Caco-2 (cell line): ENCODE data around the gene OTOP1. TPM values are rescaled to one million over a fixed set of nuclear protein-coding genes. Genes with fewer than 3 reads are reported as not detected.
"Not testable (repeated sequence)": the region's sequence is repeated elsewhere in the genome, so short reads cannot be mapped to it uniquely, and the experiment has no call there.

Experiments used
- BruUV-seq: library from RNA; stranded (reverse); fragments of 400-500 nt; replicated peaks from 2 replicates; lab custom pipeline; 2021; lab: Mats Ljungman, UMichigan
- CTCF ChIA-PET: fragments of 300-600 bp; sonication (Branson Sonifier 250); formaldehyde crosslinking; loops from one replicate; lab custom pipeline; 2022; ENCODE audit warnings: antibody characterized with exemption; lab: Charles Lee
- POLR2A ChIA-PET: fragments of 300-600 bp; sonication (Branson Sonifier 250); formaldehyde crosslinking; loops from one replicate; lab custom pipeline; 2022; ENCODE audit warnings: antibody characterized with exemption; lab: Charles Lee
- DNase-seq, 2 experiments: peaks; one replicate each; pipeline versions ENCODE4 v3.0.0 to v3.0.0-alpha.2; 2020 to 2022
- H3K27me3 ChIP-seq: replicated peaks from 2 replicates; pipeline ENCODE4 v1.6.0; 2011; ENCODE audit warnings: low read length; ENCODE audit not compliant: control insufficient read depth, insufficient read depth
- H3K36me3 ChIP-seq: 2 replicates; pipeline ENCODE4 v1.5.1; 2011; ENCODE audit warnings: low read length; ENCODE audit not compliant: control insufficient read depth, insufficient read depth
- H3K4me1 ChIP-seq: fragments of 250-450 bp; sonication (Bioruptor Pico); 2 replicates; pipeline ENCODE4 v1.5.1; 2020; ENCODE audit warnings: mild to moderate bottlenecking
- H3K4me3 ChIP-seq: 2 replicates; pipeline ENCODE4 v1.5.1; 2011; ENCODE audit warnings: low read depth, mild to moderate bottlenecking, control low read depth, low read length
- H3K9me3 ChIP-seq: fragments of 250-450 bp; sonication (Bioruptor Pico); 2 replicates; pipeline ENCODE4 v1.5.1; 2020; ENCODE audit warnings: mild to moderate bottlenecking, moderate library complexity
- H3K27ac Mint-ChIP-seq: one replicate; pipeline ENCODE4 v1.8.0; 2022; ENCODE audit warnings: mixed read lengths; ENCODE audit not compliant: unreplicated experiment
- H3K27me3 Mint-ChIP-seq: one replicate; pipeline ENCODE4 v1.8.0; 2022; ENCODE audit warnings: mixed read lengths; ENCODE audit not compliant: insufficient read depth, unreplicated experiment
- H3K36me3 Mint-ChIP-seq: one replicate; pipeline ENCODE4 v1.8.0; 2022; ENCODE audit warnings: mild to moderate bottlenecking, mixed read lengths; ENCODE audit not compliant: insufficient read depth, unreplicated experiment
- H3K4me1 Mint-ChIP-seq: one replicate; pipeline ENCODE4 v1.8.0; 2022; ENCODE audit warnings: low read depth, mixed read lengths; ENCODE audit not compliant: unreplicated experiment
- H3K4me3 Mint-ChIP-seq: one replicate; pipeline ENCODE4 v1.8.0; 2022; ENCODE audit warnings: mild to moderate bottlenecking, moderate library complexity, mixed read lengths; ENCODE audit not compliant: unreplicated experiment
- H3K9me3 Mint-ChIP-seq: one replicate; pipeline ENCODE4 v1.8.0; 2022; ENCODE audit warnings: mixed read lengths; ENCODE audit not compliant: unreplicated experiment
- CTCF ChIP-seq, 2 experiments: fragments of 200-600 bp in 1 of 2; IDR thresholded peaks; 1 replicate in 1 of 2; 2 replicates in 1 of 2; pipeline versions ENCODE4 v1.5.1 to v1.8.0; 2011 to 2022; ENCODE audit warnings: antibody characterized with exemption in 1 of 2, control low read depth in 1 of 2, inconsistent platforms in 1 of 2, low read depth in 1 of 2, low read length in 1 of 2, mild to moderate bottlenecking in 1 of 2, moderate library complexity in 1 of 2; ENCODE audit not compliant: insufficient read depth in 1 of 2, severe bottlenecking in 1 of 2, unreplicated experiment in 1 of 2
- intact Hi-C: fragments of 100-400 bp; cut with micrococcal nuclease; formaldehyde crosslinking; loops from one replicate; pipeline ENCODE4 v1.10.0; 2022; ENCODE audit not compliant: unreplicated experiment
- total RNA-seq: library from RNA; stranded (reverse); gene quantifications from 2 replicates; pipeline ENCODE4 v1.2.3, GENCODE V29; 2022

OTOP1 gene
- total RNA-seq, 1 experiment from 2014 or later = not detected

GRCh38 chr4:4216648-4217047 lies 10.1 kb downstream of the OTOP1 start:
- Mint-ChIP-seq H3K36me3 (no peaks in the 10 kb centered on the region), H3K4me1 (no peaks in the 10 kb centered on the region), H3K27ac (no peak overlapping the region), H3K9me3 (no peaks in the 10 kb centered on the region), H3K27me3 (peaks cover 3% of the 10 kb centered on the region), H3K4me3 (no peak overlapping the region)
- no peaks in the 10 kb centered on the region for H3K4me1 ChIP-seq
- no peaks in the 10 kb centered on the region for H3K36me3 ChIP-seq
- no peak for TF ChIP-seq CTCF (IDR thresholded peaks at IDR 0.05; ENCODE audit: insufficient read depth in 1 of 2, low read depth in 1 of 2, low read length in 1 of 2, severe bottlenecking in 1 of 2, unreplicated experiment in 1 of 2)
- no peak for DNase-seq
- no peaks in the 10 kb centered on the region for H3K27me3 ChIP-seq
- no peaks in the 10 kb centered on the region for H3K9me3 ChIP-seq
- CTCF ChIA-PET = no interaction called here
- BruUV-seq = no TSS peak
- POLR2A ChIA-PET = no interaction called here
- intact Hi-C loops = no loop called here
- no peak overlapping the region for H3K4me3 ChIP-seq

- H3K27me3 ChIP-seq, H3K9me3 Mint-ChIP-seq, DNase-seq, H3K4me3 ChIP-seq, CTCF ChIA-PET, H3K36me3 ChIP-seq, H3K27ac Mint-ChIP-seq, H3K27me3 Mint-ChIP-seq, intact Hi-C loops, BruUV-seq, H3K36me3 Mint-ChIP-seq, POLR2A ChIA-PET, H3K4me3 Mint-ChIP-seq, H3K9me3 ChIP-seq, H3K4me1 ChIP-seq, H3K4me1 Mint-ChIP-seq: not testable (repeated sequence)
These were observed 13.1 kb downstream of the OTOP1 start for GRCh38 chr4:4213674-4214073.

- Mint-ChIP-seq H3K27ac (no peak overlapping the region), H3K27me3 (peaks cover 16% of the 10 kb centered on the region), H3K4me1 (no peaks in the 10 kb centered on the region), H3K36me3 (no peaks in the 10 kb centered on the region), H3K4me3 (no peak overlapping the region), H3K9me3 (no peaks in the 10 kb centered on the region)
- POLR2A ChIA-PET = no interaction called here
- DNase-seq = no peak
- no peaks in the 10 kb centered on the region for H3K27me3 ChIP-seq
- CTCF ChIA-PET = interaction anchor here (0.6 kb wide), 1 partner anchor 323 kb away, joined by 4 read pairs; no protein-coding TSS in a partner anchor
- no peak for TF ChIP-seq CTCF (IDR thresholded peaks at IDR 0.05; ENCODE audit: insufficient read depth in 1 of 2, low read depth in 1 of 2, low read length in 1 of 2, severe bottlenecking in 1 of 2, unreplicated experiment in 1 of 2)
- no peaks in the 10 kb centered on the region for H3K36me3 ChIP-seq
- no TSS peak for BruUV-seq
- intact Hi-C loops = no loop called here
- no peaks in the 10 kb centered on the region for H3K4me1 ChIP-seq
- no peaks in the 10 kb centered on the region for H3K9me3 ChIP-seq
- H3K4me3 ChIP-seq = no peak overlapping the region
These were observed 20.5 kb downstream of the OTOP1 start for GRCh38 chr4:4206204-4206603.

GRCh38 chr4:4204401-4204745 lies 22.4 kb downstream of the OTOP1 start:
- POLR2A ChIA-PET = no interaction called here
- Mint-ChIP-seq H3K9me3 (no peaks in the 10 kb centered on the region), H3K27ac (no peak overlapping the region), H3K36me3 (no peaks in the 10 kb centered on the region), H3K27me3 (peaks cover 11% of the 10 kb centered on the region), H3K4me1 (no peaks in the 10 kb centered on the region), H3K4me3 (no peak overlapping the region)
- DNase-seq = no peak
- H3K36me3 ChIP-seq = no peaks in the 10 kb centered on the region
- CTCF ChIA-PET = no interaction called here
- no peaks in the 10 kb centered on the region for H3K9me3 ChIP-seq
- TF ChIP-seq CTCF (IDR thresholded peaks at IDR 0.05; ENCODE audit: insufficient read depth in 1 of 2, low read depth in 1 of 2, low read length in 1 of 2, severe bottlenecking in 1 of 2, unreplicated experiment in 1 of 2) = no peak
- H3K27me3 ChIP-seq = no peaks in the 10 kb centered on the region
- H3K4me3 ChIP-seq = no peak overlapping the region
- H3K4me1 ChIP-seq = no peaks in the 10 kb centered on the region
- intact Hi-C loops = no loop called here
- BruUV-seq = no TSS peak
